Stimulated activated CD8-positive, alpha-beta memory T cell treated with anti-CD3 and anti-CD28 coated beads, Interleukin-4, amount 100 ng/mL, for 48 hours (primary cell): ENCODE data around the gene NOC4L.
"Not testable (repeated sequence)": the region's sequence is repeated elsewhere in the genome, so short reads cannot be mapped to it uniquely, and the experiment has no call there.

ENCODE experiments used
- DNase-seq: peaks from one replicate; pipeline ENCODE4 v3.0.0-alpha.2; 2020

NOC4L gene

GRCh38 chr12:132144115-132144809 lies at the start of gene NOC4L, which contains the start of gene DDX51:
NOC4L (plus strand) TSS chr12:132144457; CDS start chr12:132144489, 32 bp downstream.
DDX51 (minus strand) TSS chr12:132144319; CDS start chr12:132144296, 23 bp downstream.
- DNase-seq, result peak; percentile 98

- no peak for DNase-seq
Measured at GRCh38 chr12:132095520-132096409, 48.5 kb upstream of the NOC4L start.

- no peak for DNase-seq
Measured at GRCh38 chr12:132099739-132100138, 44.5 kb upstream of the NOC4L start.

GRCh38 chr12:132100306-132101065 lies 43.8 kb upstream of the NOC4L start:
- DNase-seq, result no peak

- DNase-seq, result no peak
Measured at GRCh38 chr12:132102297-132102696, 42.0 kb upstream of the NOC4L start.

DNA sequence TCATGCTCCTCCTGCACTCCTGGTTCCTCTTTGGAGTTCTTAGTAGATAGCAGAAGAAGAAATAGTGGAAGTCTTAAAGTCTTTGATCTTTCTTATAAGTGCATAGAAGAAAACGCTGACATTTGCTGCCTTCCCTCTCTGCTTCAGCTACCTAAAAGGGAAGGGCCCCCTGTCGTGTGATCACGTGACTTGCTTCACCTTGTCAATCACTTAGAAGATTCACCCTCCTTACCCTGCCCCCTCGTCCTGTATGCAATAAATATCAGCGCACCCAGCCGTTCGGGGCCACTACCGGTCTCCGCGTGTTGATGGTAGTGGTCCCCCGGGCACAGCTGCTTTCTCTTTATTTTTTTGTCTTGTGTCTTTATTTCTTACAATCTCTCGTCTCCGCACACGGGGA lies 41.2 kb upstream of the NOC4L start:
- not testable (repeated sequence) for DNase-seq

GRCh38 chr12:132103542-132104308 lies 40.5 kb upstream of the NOC4L start:
- DNase-seq, result no peak

DNA sequence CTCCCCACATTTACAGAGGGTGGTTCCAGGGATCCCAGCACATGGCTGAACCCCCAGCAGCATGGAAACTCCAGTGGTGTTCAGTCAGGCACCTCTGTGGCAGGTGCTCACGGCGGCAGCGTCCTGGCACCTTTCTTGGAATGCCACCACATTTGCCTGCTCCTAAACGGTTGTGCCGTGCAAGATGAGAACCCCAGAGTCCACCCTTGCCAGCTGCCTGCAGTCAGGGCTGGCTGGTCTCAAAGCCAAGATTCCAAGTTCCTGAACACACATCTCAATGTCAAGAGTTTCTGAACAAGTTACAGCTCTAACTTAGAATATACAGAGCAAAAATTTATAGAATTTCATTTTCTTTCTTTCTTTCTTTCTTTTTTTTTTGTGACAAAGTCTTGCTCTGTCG lies 38.8 kb upstream of the NOC4L start:
- DNase-seq, result no peak

GRCh38 chr12:132106921-132107320 lies 37.3 kb upstream of the NOC4L start:
- no peak for DNase-seq

DNA sequence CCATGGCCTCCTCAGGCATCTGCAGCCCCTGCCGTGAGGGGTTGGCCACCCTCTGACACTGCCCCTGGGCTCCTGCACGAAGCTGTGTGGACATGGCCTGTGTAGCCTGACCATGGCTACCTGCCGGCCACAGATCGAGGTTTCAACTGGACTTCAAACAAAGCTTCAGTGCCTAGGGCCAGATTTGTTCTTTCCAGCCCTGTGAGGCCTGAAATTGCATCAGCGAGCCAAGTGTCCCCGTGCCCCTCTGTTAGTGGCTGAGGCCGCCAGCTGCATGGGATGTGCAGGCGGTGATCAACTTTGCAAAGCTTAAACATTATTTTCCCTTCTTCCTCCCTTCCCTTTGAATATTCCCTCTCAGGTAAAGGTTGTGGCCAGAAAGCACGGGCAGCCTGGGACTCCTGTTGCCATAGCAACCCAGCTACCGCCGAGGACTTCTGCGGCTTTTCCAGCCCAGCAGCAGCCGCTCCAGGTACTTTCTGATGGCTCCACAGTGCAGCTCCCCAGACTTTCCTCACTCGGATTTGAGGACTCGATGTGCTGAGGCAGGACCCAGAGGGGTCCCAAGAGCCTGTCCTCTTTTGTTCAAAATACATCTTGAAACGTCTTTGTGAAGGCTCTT lies 35.9 kb upstream of the NOC4L start:
- DNase-seq, result no peak

DNA sequence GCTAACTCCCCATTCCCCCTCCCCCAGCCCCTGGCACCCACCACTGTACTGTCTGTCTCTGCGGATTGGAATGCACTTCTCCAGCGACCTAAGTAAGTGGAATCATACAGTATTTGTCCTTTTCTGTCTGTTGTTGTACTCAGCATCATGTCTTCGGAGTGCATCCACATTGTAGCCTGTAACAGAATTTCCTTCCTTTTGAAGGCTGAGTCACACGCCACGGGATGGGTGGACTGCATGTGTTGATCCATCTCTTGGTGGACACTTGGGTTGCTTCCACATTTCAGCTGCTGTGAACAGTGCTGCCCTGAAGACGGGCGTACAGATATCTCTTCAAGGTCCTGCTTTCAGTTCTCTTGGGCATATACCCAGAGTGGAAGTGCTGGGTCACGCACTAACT lies 34.5 kb upstream of the NOC4L start:
- no peak for DNase-seq

GRCh38 chr12:132110677-132111076 lies 33.6 kb upstream of the NOC4L start:
- DNase-seq, result no peak

DNA sequence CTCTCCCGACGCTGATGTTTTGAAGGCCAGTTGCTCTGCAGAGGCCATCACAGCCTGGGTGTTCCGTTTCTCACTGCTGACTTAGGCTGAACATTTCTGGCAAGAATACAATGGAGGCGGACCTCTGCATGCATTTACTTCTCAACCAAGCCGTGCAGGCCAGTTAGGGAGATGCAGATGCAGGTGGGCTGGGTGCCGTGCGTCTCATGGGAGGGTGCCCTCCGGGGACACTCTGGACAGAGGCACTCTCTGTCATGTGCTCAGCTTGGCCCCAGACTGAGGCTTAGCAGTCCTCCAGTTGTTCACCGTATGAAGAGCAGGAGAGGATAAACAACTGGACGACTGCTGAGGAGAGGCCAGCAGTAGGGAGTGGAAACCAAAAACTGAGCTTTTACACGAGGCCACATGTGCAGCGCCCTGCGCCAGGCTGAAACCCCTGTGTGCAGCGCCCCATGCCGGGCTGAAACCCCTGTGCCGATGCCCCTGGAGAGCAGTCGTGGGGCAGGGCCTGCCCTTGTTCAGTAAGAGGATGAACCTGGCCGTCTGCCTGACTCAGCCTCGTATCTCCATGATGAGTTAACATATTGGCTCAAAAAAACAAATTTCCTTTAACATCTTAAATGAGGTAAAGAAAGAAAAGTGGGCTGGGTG lies 32.5 kb upstream of the NOC4L start:
- DNase-seq, result no peak

DNA sequence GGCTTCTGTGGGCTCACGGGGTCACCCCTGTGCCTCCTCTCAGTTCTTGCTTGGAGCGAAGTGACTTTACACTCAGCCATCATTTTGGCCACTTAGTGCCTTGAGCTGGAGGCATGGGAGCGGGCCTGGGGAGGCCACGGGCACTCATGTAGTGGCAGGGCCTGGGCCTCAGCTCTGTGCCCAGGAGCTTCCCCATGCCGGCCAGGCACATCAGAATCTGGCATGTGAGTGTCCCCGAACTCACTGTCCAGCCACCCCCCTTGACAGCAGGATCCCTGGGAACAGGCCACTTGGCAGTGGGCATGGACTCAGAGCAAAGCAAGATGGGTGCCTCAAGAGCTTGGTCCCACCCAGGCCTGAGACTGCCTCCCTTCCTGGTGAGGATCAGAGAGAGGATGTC lies 29.6 kb upstream of the NOC4L start:
- DNase-seq, result no peak

GRCh38 chr12:132115500-132115899 lies 28.8 kb upstream of the NOC4L start:
- no peak for DNase-seq

DNA sequence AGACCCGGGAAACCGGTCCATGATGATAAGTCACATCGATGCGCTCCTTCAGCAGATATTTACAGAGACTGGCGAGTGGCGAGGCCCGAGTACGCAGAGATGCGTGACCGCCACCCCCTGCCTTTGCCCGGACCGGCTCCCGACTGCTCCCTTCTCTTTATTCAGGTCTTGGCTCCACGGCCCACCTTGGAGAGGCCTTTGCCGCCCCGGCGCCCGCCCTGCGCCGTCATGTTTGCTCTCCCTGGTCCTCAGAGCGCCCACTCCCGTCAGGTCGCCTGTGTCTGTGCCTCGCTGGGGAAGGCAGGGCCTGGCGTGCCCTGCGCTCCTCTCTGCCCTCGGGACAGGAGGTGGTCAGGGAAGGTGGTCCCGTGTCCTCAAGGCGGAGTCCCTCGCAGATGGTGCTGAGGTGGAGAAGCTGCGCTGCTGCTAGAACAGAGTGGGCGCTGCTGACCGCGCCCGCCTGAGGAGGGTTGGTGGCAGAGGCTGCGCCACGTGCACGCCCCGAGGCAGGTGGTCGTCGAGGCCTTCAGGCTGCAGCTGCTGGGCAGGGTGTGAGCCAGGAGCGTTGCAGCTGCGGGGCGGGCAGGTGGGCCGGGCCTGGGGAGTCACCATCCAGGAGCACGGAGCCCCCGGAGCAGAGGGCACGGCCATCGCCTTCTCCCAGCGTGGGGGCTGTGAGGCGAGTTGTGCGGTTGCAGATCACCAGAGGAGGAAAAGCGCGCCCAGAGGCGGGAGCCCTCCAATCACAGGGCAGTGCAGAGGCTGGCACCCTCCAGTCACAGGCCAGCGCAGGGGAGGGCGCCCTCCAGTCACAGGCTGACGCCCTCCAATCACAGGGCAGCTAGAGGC lies 27.3 kb upstream of the NOC4L start:
- no peak for DNase-seq

DNA sequence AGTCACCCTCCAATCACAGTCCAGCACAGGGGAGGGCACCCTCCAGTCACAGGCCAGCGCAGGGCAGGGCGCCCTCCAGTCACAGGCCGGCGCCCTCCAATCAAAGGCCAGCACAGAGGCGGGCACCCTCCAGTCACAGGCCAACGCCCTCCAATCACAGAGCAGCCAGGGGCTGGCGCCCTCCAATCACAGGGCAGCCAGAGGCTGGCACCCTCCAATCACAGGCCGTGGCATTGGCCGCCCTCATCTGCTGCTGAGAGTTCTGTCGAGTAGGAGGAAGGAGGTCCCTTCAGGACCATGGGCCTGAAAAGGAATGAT lies 26.7 kb upstream of the NOC4L start:
- DNase-seq, result no peak

DNA sequence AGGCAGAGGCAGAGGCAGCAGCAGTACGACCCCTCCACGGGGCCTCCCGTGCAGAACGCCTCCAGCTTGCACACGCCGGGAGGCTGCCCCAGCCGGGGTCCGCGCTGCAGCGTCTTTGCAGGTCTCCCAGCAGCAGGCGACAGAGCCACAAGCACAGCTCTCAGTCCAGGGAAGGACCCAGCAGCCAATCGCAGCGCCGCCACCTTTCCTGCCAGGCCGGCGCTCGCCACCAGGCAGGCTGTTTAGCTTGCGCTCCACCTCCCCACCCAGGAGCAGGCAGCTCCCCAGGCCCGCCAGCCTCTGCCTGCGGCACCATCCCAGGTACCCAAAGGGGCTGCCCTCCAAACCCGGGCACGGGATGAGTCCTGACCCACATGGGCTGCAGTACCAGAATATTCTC lies 25.4 kb upstream of the NOC4L start:
- DNase-seq, result no peak

DNA sequence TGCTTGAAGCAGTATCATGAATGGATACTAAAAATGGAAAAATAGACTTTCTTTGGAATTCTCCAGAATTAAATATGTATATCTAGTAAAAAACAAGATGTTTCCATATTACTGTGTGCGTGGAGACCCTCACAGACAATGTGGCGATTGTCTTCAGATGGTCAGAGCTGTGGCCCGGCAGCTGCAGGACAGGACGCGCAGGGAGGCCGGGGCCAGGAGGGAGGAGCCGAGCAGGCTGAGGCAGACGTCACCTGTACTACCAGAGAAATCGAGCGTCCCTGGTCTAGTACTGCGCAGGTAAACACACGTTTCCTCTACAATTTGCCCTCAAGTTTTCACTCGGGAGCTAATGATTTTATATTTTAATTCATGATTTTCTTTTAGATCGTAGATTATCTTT lies 23.0 kb upstream of the NOC4L start:
- DNase-seq, result no peak

- DNase-seq, result no peak
Measured at GRCh38 chr12:132123970-132124765, 20.1 kb upstream of the NOC4L start.
